Gastrocnemius medialis (tissue), 4 donors: ENCODE measurements around the gene SPTBN2.

Source experiments
- CTCF ChIP-seq, 5 experiments: fragments of 450-650 bp in 3 of 5; fragments of 200-600 bp in 2 of 5; sonication (generic) in 2 of 5; IDR thresholded peaks in 4 of 5; conservative IDR thresholded peaks in 1 of 5; 1 replicate in 4 of 5; 2 replicates in 1 of 5; pipeline ENCODE4 v1.5.1; 2016 to 2019; ENCODE audit warnings: antibody characterized with exemption in 5 of 5, mild to moderate bottlenecking in 3 of 5, moderate library complexity in 3 of 5
- POLR2A ChIP-seq, 2 donors: fragments of 450-650 bp; IDR thresholded peaks; one replicate each; pipeline ENCODE4 v1.6.1; 2017; ENCODE audit warnings: antibody characterized with exemption in 2 of 2, mild to moderate bottlenecking in 2 of 2, moderate library complexity in 2 of 2

- TF ChIP-seq CTCF (IDR thresholded peaks at IDR 0.05 in 4 of 5, conservative IDR thresholded peaks at IDR 0.05 in 1 of 5) (no peak), POLR2A (IDR thresholded peaks at IDR 0.05) (no peak)
Measured at GRCh38 chr11:66704659-66705360, 24.2 kb downstream of the SPTBN2 start.
